Activated CD8-positive, alpha-beta T cell treated with anti-CD3 and anti-CD28 coated beads for 36 hours (primary cell): ENCODE results near the gene DUSP1. TPM values are rescaled to one million over a fixed set of nuclear protein-coding genes. Genes with fewer than 3 reads are reported as not detected.

Experiments used
- ATAC-seq: fragments of 200-7000 bp; cut with Tn5 transposase; one replicate; pipeline ENCODE4 v1.10.0; 2021; ENCODE audit warnings: mild to moderate bottlenecking, moderate library complexity
- CTCF ChIA-PET: fragments of 350-600 bp; sonication (Branson Sonifier 250); formaldehyde crosslinking; loops from one replicate; lab custom pipeline; 2021; ENCODE audit warnings: antibody characterized with exemption; lab: Charles Lee
- POLR2A ChIA-PET: fragments of 350-600 bp; sonication (Branson Sonifier 250); formaldehyde crosslinking; loops from one replicate; lab custom pipeline; 2021; ENCODE audit warnings: antibody characterized with exemption; lab: Charles Lee
- DNase-seq: peaks from one replicate; pipeline ENCODE4 v3.0.0-alpha.2; 2020
- H3K27ac Mint-ChIP-seq: one replicate; pipeline ENCODE4 v1.8.0; 2021; ENCODE audit warnings: mild to moderate bottlenecking, mixed read lengths
- H3K27me3 Mint-ChIP-seq: one replicate; pipeline ENCODE4 v1.8.0; 2021; ENCODE audit warnings: mixed read lengths
- H3K36me3 Mint-ChIP-seq: one replicate; pipeline ENCODE4 v1.8.0; 2021; ENCODE audit warnings: low read depth, mixed read lengths
- H3K4me1 Mint-ChIP-seq: one replicate; pipeline ENCODE4 v1.8.0; 2021; ENCODE audit warnings: low read depth, mixed read lengths
- H3K4me3 Mint-ChIP-seq: one replicate; pipeline ENCODE4 v1.8.0; 2021; ENCODE audit warnings: mild to moderate bottlenecking, moderate library complexity, mixed read lengths
- H3K9me3 Mint-ChIP-seq: one replicate; pipeline ENCODE4 v1.8.0; 2021; ENCODE audit warnings: mixed read lengths
- intact Hi-C: fragments of 100-400 bp; cut with micrococcal nuclease; formaldehyde crosslinking; loops from one replicate; pipeline ENCODE4 v1.10.0; 2022
- total RNA-seq, 2 experiments: library from RNA; stranded (reverse); gene quantifications; one replicate each; pipeline ENCODE4 v1.2.3, GENCODE V29; 2021
- TF ChIP-seq, protein P1 (sequence below): fragments of 200-600 bp; IDR thresholded peaks from one replicate; pipeline ENCODE4 v1.8.0; 2022; ENCODE audit warnings: antibody characterized with exemption, mild to moderate bottlenecking

DUSP1 gene
- total RNA-seq, 2 experiments from 2014 or later: 16.6 to 17.9 TPM

DNA sequence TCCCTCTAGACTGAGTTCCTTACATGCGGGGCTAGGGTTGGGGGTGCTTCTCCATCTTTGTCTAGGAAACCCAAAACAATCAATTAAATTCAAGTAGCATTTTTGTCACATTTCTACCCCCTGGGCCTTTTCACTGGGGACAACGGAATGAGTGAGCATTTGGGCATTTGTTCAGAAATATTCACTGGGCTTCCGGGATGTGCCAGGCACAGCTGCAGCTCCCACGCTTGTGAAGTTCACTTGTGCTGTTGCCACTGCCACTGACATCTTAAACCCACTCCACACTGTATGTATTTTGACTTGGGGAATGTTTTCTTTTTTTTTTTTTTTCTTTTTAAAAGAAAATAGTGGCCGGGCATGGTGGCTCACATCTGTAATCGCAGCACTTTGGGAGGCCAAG is 31.6 kb downstream of the DUSP1 start:
- DNase-seq: no peak
- H3K36me3 Mint-ChIP-seq: no peaks in the 10 kb centered on the region

DNA sequence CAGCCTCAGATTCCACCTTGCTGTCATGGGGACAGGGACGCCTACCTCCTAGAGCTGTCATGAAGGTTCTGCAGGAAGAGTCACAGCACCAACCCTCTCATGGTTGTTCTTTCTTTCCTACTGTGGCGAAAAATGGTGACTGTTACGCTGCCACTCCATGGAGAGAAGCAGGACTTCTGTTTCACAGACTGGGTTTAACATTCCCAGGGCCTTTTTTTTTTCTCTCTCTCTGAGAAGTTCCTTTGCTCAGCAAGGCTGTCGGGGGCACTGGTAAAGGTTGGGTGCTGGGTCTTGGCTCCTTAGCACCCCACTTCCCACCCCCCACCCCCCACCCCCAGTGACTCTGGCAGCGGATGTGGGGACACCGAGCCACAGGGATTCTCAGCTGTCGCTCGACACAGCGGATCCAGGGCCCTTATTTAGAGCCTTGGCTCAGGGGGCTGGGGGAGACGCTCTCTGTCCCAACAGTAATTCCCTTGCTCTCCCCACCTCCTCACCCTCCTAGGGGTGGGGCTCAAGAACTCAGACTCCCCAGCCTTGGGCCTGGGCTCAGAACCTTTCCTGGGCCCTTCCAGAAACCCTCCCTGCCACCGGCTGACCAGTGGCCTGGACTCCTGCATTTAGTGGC is 34.4 kb downstream of the DUSP1 start:
- no peaks in the 10 kb centered on the region for H3K4me1 Mint-ChIP-seq
- CTCF ChIA-PET: no interaction called here
- intact Hi-C loops: no loop called here
- TF ChIP-seq, protein P1, sequence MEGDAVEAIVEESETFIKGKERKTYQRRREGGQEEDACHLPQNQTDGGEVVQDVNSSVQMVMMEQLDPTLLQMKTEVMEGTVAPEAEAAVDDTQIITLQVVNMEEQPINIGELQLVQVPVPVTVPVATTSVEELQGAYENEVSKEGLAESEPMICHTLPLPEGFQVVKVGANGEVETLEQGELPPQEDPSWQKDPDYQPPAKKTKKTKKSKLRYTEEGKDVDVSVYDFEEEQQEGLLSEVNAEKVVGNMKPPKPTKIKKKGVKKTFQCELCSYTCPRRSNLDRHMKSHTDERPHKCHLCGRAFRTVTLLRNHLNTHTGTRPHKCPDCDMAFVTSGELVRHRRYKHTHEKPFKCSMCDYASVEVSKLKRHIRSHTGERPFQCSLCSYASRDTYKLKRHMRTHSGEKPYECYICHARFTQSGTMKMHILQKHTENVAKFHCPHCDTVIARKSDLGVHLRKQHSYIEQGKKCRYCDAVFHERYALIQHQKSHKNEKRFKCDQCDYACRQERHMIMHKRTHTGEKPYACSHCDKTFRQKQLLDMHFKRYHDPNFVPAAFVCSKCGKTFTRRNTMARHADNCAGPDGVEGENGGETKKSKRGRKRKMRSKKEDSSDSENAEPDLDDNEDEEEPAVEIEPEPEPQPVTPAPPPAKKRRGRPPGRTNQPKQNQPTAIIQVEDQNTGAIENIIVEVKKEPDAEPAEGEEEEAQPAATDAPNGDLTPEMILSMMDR: no peak
- no peak overlapping the region for H3K27ac Mint-ChIP-seq
- no peak for ATAC-seq
- H3K4me3 Mint-ChIP-seq: no peak overlapping the region
- DNase-seq: no peak
- no peaks in the 10 kb centered on the region for H3K9me3 Mint-ChIP-seq
- no peaks in the 10 kb centered on the region for H3K36me3 Mint-ChIP-seq
- POLR2A ChIA-PET: no interaction called here
- no peaks in the 10 kb centered on the region for H3K27me3 Mint-ChIP-seq

More for the DNA sequence above, 31.6 kb downstream of the DUSP1 start:
- H3K4me3 Mint-ChIP-seq: no peak overlapping the region
- no peak overlapping the region for H3K27ac Mint-ChIP-seq
- TF ChIP-seq, protein P1: no peak
- no peaks in the 10 kb centered on the region for H3K27me3 Mint-ChIP-seq
- ATAC-seq: no peak
- H3K4me1 Mint-ChIP-seq: no peaks in the 10 kb centered on the region
- POLR2A ChIA-PET: no interaction called here
- intact Hi-C loops: no loop called here
- H3K9me3 Mint-ChIP-seq: no peaks in the 10 kb centered on the region
- CTCF ChIA-PET: no interaction called here

DNA sequence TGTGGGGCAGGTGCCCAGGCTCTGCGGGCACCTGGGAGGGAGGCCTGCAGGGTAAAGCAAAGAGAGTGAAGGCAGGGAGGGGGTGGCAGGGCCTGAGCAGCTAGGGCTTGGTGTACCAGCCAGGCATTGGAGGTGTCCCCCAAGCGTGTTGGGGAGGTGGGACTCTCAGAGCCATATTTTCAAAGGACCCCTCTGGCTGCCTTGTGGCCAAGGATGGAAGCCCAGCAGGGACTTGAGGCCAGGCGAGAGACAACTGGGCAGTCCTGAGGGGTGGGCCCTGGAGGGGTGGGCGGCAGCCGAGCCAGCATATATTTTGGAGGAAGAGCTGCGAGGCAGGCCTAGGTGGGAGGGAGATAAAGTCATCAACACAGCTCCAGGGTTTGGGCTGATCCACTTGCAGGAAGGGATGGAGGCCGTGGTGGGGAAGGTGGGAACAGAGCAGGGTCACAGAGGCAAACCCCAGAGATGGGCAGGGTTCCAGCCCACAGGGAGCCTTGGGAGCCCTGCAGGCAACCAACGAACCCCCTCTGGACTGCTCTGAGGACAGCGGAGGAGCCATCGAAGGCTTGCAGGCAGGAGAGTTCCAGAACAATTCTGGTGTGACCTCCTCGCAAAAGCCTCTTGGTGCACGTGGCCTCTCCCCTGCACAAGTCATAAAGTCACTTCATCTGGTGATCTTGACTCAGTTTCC is 35.7 kb downstream of the DUSP1 start:
- H3K9me3 Mint-ChIP-seq: no peaks in the 10 kb centered on the region
- CTCF ChIA-PET: no interaction called here
- H3K4me1 Mint-ChIP-seq: no peaks in the 10 kb centered on the region
- POLR2A ChIA-PET: no interaction called here
- ATAC-seq: no peak
- H3K27me3 Mint-ChIP-seq: no peaks in the 10 kb centered on the region
- intact Hi-C loops: no loop called here
- DNase-seq: no peak
- H3K36me3 Mint-ChIP-seq: no peaks in the 10 kb centered on the region
- TF ChIP-seq, protein P1: no peak
- H3K4me3 Mint-ChIP-seq: no peak overlapping the region
- H3K27ac Mint-ChIP-seq: no peak overlapping the region

DNA sequence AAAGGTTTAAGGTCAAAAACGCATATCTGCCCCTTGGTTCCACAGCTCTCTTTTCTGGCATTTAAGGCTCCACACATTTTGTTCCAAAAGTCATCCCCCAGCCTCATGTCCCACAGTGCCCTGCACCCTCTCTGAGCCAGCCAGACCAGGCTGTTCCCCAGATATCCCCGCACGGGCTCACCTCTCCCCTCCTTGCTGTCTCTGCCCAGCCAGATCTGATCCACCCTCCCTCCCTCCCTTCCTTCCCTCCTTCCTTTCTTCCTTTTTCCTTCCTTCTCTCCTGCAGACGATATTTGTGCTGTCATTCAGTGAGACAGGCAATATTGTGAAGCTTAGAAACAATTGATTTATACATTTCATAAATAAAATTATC is 37.0 kb downstream of the DUSP1 start:
- Mint-ChIP-seq H3K4me1 (no peaks in the 10 kb centered on the region), H3K4me3 (no peak overlapping the region), H3K36me3 (no peaks in the 10 kb centered on the region), H3K9me3 (no peaks in the 10 kb centered on the region), H3K27me3 (no peaks in the 10 kb centered on the region), H3K27ac (no peak overlapping the region)
- DNase-seq: no peak
- TF ChIP-seq, protein P1: no peak
- ChIA-PET POLR2A (no interaction called here), CTCF (interaction anchor here (1.5 to 1.8 kb wide), 2 partner anchors 10 to 19 kb away, joined by 5 read pairs; no protein-coding TSS in a partner anchor)
- intact Hi-C loops: no loop called here
- no peak for ATAC-seq
